Sigmoid colon (tissue), 7 donors: ENCODE results near the gene PPP1R15A. TPM values are rescaled to one million over a fixed set of nuclear protein-coding genes. Genes with fewer than 3 reads are reported as not detected.

Experiments used
- DNase-seq: peaks from one replicate; pipeline ENCODE4 v3.0.0-alpha.2; 2019
- H3K27ac ChIP-seq, 4 donors: fragments of 200-600 bp; sonication (generic); one replicate each; pipeline ENCODE4 v1.5.1; 2016 to 2019; ENCODE audit warnings: mild to moderate bottlenecking in 1 of 4
- H3K27me3 ChIP-seq, 3 donors: fragments of 200-600 bp; sonication (generic); one replicate each; pipeline ENCODE4 v1.5.1; 2019; ENCODE audit warnings: mild to moderate bottlenecking in 1 of 3
- H3K36me3 ChIP-seq, 4 donors: fragments of 200-600 bp; sonication (generic); one replicate each; pipeline ENCODE4 v1.5.1; 2016 to 2019
- H3K4me1 ChIP-seq, 4 donors: fragments of 200-600 bp; sonication (generic); one replicate each; pipeline ENCODE4 v1.5.1; 2017 to 2019
- H3K4me3 ChIP-seq, 4 donors: fragments of 200-600 bp; sonication (generic); one replicate each; pipeline ENCODE4 v1.5.1; 2017 to 2019; ENCODE audit warnings: mild to moderate bottlenecking in 2 of 4, moderate library complexity in 1 of 4
- H3K9me3 ChIP-seq, 4 donors: fragments of 200-600 bp in 3 of 4; sonication (generic) in 3 of 4; one replicate each; pipeline versions ENCODE4 v1.5.1 to v1.6.1; 2013 to 2019
- CTCF ChIP-seq, 4 experiments: fragments of 450-650 bp in 3 of 4; fragments of 200-600 bp in 1 of 4; IDR thresholded peaks; one replicate each; pipeline ENCODE4 v1.5.1; 2016 to 2019; ENCODE audit warnings: antibody characterized with exemption in 4 of 4, mild to moderate bottlenecking in 3 of 4, moderate library complexity in 2 of 4
- EP300 ChIP-seq, 4 donors: sonication (generic); formaldehyde crosslinking; IDR thresholded peaks; one replicate each; pipeline ENCODE4 v1.6.1; 2017; ENCODE audit warnings: antibody characterized with exemption in 4 of 4
- POLR2A ChIP-seq, 2 donors: fragments of 450-650 bp; IDR thresholded peaks; one replicate each; pipeline ENCODE4 v1.6.1; 2016; ENCODE audit warnings: antibody characterized with exemption in 2 of 2, mild to moderate bottlenecking in 2 of 2, moderate library complexity in 2 of 2
- POLR2AphosphoS5 ChIP-seq, 4 donors: sonication (generic); formaldehyde crosslinking; IDR thresholded peaks; one replicate each; pipeline ENCODE4 v1.6.1; 2017; ENCODE audit warnings: antibody characterized with exemption in 4 of 4
- WGBS, 2 donors: extraction: QIAGEN DNeasy Blood & Tissue Kit; methylation state at CpG; one replicate each; pipeline ENCODE4 v1.1.7; 2013; 5-methylcytosine and 5-hydroxymethylcytosine counted together
- intact Hi-C: fragments of 100-400 bp; cut with DNase I; formaldehyde crosslinking; loops from one replicate; pipeline ENCODE4 v1.15.1; 2023
- polyA plus RNA-seq, 3 donors: library from polyadenylated mRNA; stranded (reverse); fragments of 200-250 nt; gene quantifications; one replicate each; pipeline ENCODE4 v1.2.3, GENCODE V29; 2013
- total RNA-seq, 4 donors: library from RNA; depleted of rRNA; stranded (reverse); fragments of >200 nt; gene quantifications; one replicate each; pipeline ENCODE4 v1.1.0, GENCODE V29; 2016
- donor health status: healthy with polysubstance abuse.
- donor health status: Bipolar disorder and iron deficiency.
- donor health status: healthy.

The PPP1R15A gene
- total and polyA plus RNA-seq, 7 donors = 22.1 to 69.8 (median 43.2) TPM

- no peaks in the 10 kb centered on the region for H3K9me3 ChIP-seq
- no peak overlapping the region for H3K27ac ChIP-seq
- TF ChIP-seq EP300 (IDR thresholded peaks at IDR 0.05) = no peak
- TF ChIP-seq POLR2A (IDR thresholded peaks at IDR 0.05) = no peak
- H3K27me3 ChIP-seq = no peaks in the 10 kb centered on the region
- no peak overlapping the region for H3K4me3 ChIP-seq
- intact Hi-C loops = loop anchor here (5.0 kb wide), 1 partner anchor 46 kb away; no protein-coding TSS in a partner anchor
- 87 to 95% methylated on average over 2 of the region's 2 CpGs for WGBS, 2 donors
- H3K36me3 ChIP-seq = peaks cover 28 to 97% (median 70%) of the 10 kb centered on the region in 4 donors
- H3K4me1 ChIP-seq = no peaks in the 10 kb centered on the region
- DNase-seq = no peak
These were observed 38.6 kb downstream of the PPP1R15A start for GRCh38 chr19:48910803-48911202.

GRCh38 chr19:48913114-48913889 is 41.1 kb downstream of the PPP1R15A start:
- Histone ChIP-seq H3K27ac (no peak overlapping the region), H3K4me3 (no peak overlapping the region), H3K27me3 (no peaks in the 10 kb centered on the region), H3K36me3 (peaks cover 28 to 97% (median 61%) of the 10 kb centered on the region in 4 donors), H3K4me1 (no peaks in the 10 kb centered on the region), H3K9me3 (no peaks in the 10 kb centered on the region)
- TF ChIP-seq POLR2A (IDR thresholded peaks at IDR 0.05) = no peak
- no peak for TF ChIP-seq POLR2AphosphoS5 (IDR thresholded peaks at IDR 0.05)
- TF ChIP-seq EP300 (IDR thresholded peaks at IDR 0.05) = no peak
- no peak for TF ChIP-seq CTCF (IDR thresholded peaks at IDR 0.05)
- 96 to 97% methylated on average over 9 of the region's 9 CpGs for whole genome bisulfite sequencing, 2 donors
- intact Hi-C loops = loop anchor here (5.0 kb wide), 1 partner anchor 44 kb away; no protein-coding TSS in a partner anchor
- no peak for DNase-seq

GRCh38 chr19:48914181-48914580 is 42.0 kb downstream of the PPP1R15A start:
- Histone ChIP-seq H3K9me3 (no peaks in the 10 kb centered on the region), H3K4me1 (no peaks in the 10 kb centered on the region), H3K27me3 (no peaks in the 10 kb centered on the region), H3K36me3 (peaks cover 28 to 99% (median 60%) of the 10 kb centered on the region in 4 donors), H3K4me3 (no peak overlapping the region), H3K27ac (no peak overlapping the region)
- intact Hi-C loops = loop anchor here (5.0 kb wide), 1 partner anchor 43 kb away; no protein-coding TSS in a partner anchor
- 95 to 97% methylated on average over 8 of the region's 8 CpGs for WGBS, 2 donors
- DNase-seq = no peak
- no peak for TF ChIP-seq POLR2AphosphoS5 (IDR thresholded peaks at IDR 0.05)
- no peak for TF ChIP-seq POLR2A (IDR thresholded peaks at IDR 0.05)
- TF ChIP-seq CTCF (IDR thresholded peaks at IDR 0.05) = no peak

GRCh38 chr19:48915757-48916156 is 43.5 kb downstream of the PPP1R15A start:
- no peak for TF ChIP-seq POLR2A (IDR thresholded peaks at IDR 0.05)
- TF ChIP-seq CTCF (IDR thresholded peaks at IDR 0.05) = no peak
- no peak for TF ChIP-seq EP300 (IDR thresholded peaks at IDR 0.05)
- no peak for TF ChIP-seq POLR2AphosphoS5 (IDR thresholded peaks at IDR 0.05)
- no peak for DNase-seq
- H3K27me3 ChIP-seq = no peaks in the 10 kb centered on the region
- no peaks in the 10 kb centered on the region for H3K4me1 ChIP-seq
- H3K9me3 ChIP-seq = no peaks in the 10 kb centered on the region
- 90 to 91% methylated on average over 8 of the region's 8 CpGs for WGBS, 2 donors
- peaks cover 26 to 97% (median 51%) of the 10 kb centered on the region in 4 donors for H3K36me3 ChIP-seq
- no peak overlapping the region for H3K27ac ChIP-seq
- intact Hi-C loops = no loop called here
- no peak overlapping the region for H3K4me3 ChIP-seq

GRCh38 chr19:48918071-48918470 is 45.9 kb downstream of the PPP1R15A start:
- intact Hi-C loops = no loop called here
- no peak for TF ChIP-seq EP300 (IDR thresholded peaks at IDR 0.05)
- TF ChIP-seq POLR2AphosphoS5 (IDR thresholded peaks at IDR 0.05) = no peak
- Histone ChIP-seq H3K27me3 (no peaks in the 10 kb centered on the region), H3K4me1 (no peaks in the 10 kb centered on the region), H3K36me3 (peaks cover 11 to 97% (median 45%) of the 10 kb centered on the region in 4 donors), H3K9me3 (no peaks in the 10 kb centered on the region), H3K27ac (no peak overlapping the region), H3K4me3 (no peak overlapping the region)
- no peak for DNase-seq
- WGBS, 2 donors = 68 to 87% methylated on average over 6 of the region's 6 CpGs
